ENCODE results near the gene INPP5F.

Gene INPP5F

GRCh38 chr10:119725828-119726675 is at the start of gene INPP5F:
INPP5F (plus strand) TSS chr10:119726050; CDS start chr10:119726263, 213 bp downstream.
- peak; percentile 95 for DNase-seq

GRCh38 chr10:119677126-119677525 is 48.7 kb upstream of the INPP5F start:
- DNase-seq = no peak

- DNase-seq = no peak
Measured at GRCh38 chr10:119677904-119678755, 47.7 kb upstream of the INPP5F start.

GRCh38 chr10:119679480-119679829 is 46.4 kb upstream of the INPP5F start:
- no peak for DNase-seq

- no peak for DNase-seq
Measured at GRCh38 chr10:119680050-119680449, 45.8 kb upstream of the INPP5F start.

GRCh38 chr10:119680650-119681081 is 45.2 kb upstream of the INPP5F start:
- no peak for DNase-seq

GRCh38 chr10:119686465-119687191 is 39.2 kb upstream of the INPP5F start:
- DNase-seq = peak; percentile 64

GRCh38 chr10:119687192-119688032 is 38.4 kb upstream of the INPP5F start:
- DNase-seq = peak; percentile 4

GRCh38 chr10:119688033-119688508 is 37.8 kb upstream of the INPP5F start:
- no peak for DNase-seq

GRCh38 chr10:119689016-119689580 is 36.8 kb upstream of the INPP5F start:
- no peak for DNase-seq

- no peak for DNase-seq
Measured at GRCh38 chr10:119691726-119692125, 34.1 kb upstream of the INPP5F start.

- DNase-seq = no peak
Measured at GRCh38 chr10:119693262-119693957, 32.4 kb upstream of the INPP5F start.

- no peak for DNase-seq
Measured at GRCh38 chr10:119694608-119695007, 31.2 kb upstream of the INPP5F start.

GRCh38 chr10:119700321-119700954 is 25.4 kb upstream of the INPP5F start:
- DNase-seq = no peak

GRCh38 chr10:119701861-119702260 is 24.0 kb upstream of the INPP5F start:
- DNase-seq = no peak

GRCh38 chr10:119702583-119702982 is 23.3 kb upstream of the INPP5F start:
- no peak for DNase-seq

- no peak for DNase-seq
Measured at GRCh38 chr10:119703903-119704508, 21.8 kb upstream of the INPP5F start.

- DNase-seq = no peak
Measured at GRCh38 chr10:119705434-119705831, 20.4 kb upstream of the INPP5F start.

GRCh38 chr10:119706521-119707278 is 19.1 kb upstream of the INPP5F start:
- DNase-seq = no peak

All from DMS153 (cell line).